GM23248 (cell line): Measurements from ENCODE around the gene CRELD2. TPM values are rescaled to one million over a fixed set of nuclear protein-coding genes. Genes with fewer than 3 reads are reported as not detected.

Experiments used
- DNase-seq: peaks from one replicate; pipeline ENCODE4 v3.0.0-alpha.2; 2015
- H2AFZ ChIP-seq: fragments of 200-600 bp; sonication (generic); 2 replicates; pipeline ENCODE4 v1.6.1; 2016; ENCODE audit warnings: antibody characterized with exemption
- H3F3A ChIP-seq: fragments of 200-600 bp; sonication (generic); 2 replicates; pipeline ENCODE4 v1.6.1; 2016; ENCODE audit warnings: mild to moderate bottlenecking, antibody characterized with exemption, mixed run types; ENCODE audit not compliant: insufficient read depth
- H3K27ac ChIP-seq: fragments of 200-600 bp; sonication (generic); 2 replicates; pipeline ENCODE4 v1.5.1; 2016; ENCODE audit warnings: mild to moderate bottlenecking
- H3K27me3 ChIP-seq: fragments of 200-600 bp; sonication (generic); replicated peaks from 2 replicates; pipeline ENCODE4 v1.6.1; 2016; ENCODE audit warnings: mild to moderate bottlenecking; ENCODE audit not compliant: insufficient read depth
- H3K36me3 ChIP-seq: fragments of 200-600 bp; sonication (generic); 2 replicates; pipeline ENCODE4 v1.6.1; 2016; ENCODE audit warnings: low read depth, mild to moderate bottlenecking
- H3K4me1 ChIP-seq: fragments of 200-600 bp; sonication (generic); 2 replicates; pipeline ENCODE4 v1.6.1; 2016; ENCODE audit warnings: mild to moderate bottlenecking; ENCODE audit not compliant: insufficient read depth
- H3K4me2 ChIP-seq: fragments of 200-600 bp; sonication (generic); one replicate; pipeline ENCODE4 v1.6.1; 2016; ENCODE audit warnings: mild to moderate bottlenecking; ENCODE audit not compliant: unreplicated experiment
- H3K4me3 ChIP-seq: fragments of 200-600 bp; sonication (generic); 2 replicates; pipeline ENCODE4 v1.5.1; 2016; ENCODE audit warnings: mild to moderate bottlenecking
- H3K79me2 ChIP-seq: fragments of 200-600 bp; sonication (generic); 2 replicates; pipeline ENCODE4 v1.6.1; 2016; ENCODE audit warnings: mild to moderate bottlenecking; ENCODE audit not compliant: insufficient read depth
- H3K9ac ChIP-seq: fragments of 200-600 bp; sonication (generic); 2 replicates; pipeline ENCODE4 v1.6.1; 2016; ENCODE audit warnings: mild to moderate bottlenecking
- H3K9me2 ChIP-seq: fragments of 200-600 bp; sonication (generic); 2 replicates; pipeline ENCODE4 v1.6.1; 2016; ENCODE audit warnings: mixed run types, mild to moderate bottlenecking, moderate library complexity; ENCODE audit not compliant: insufficient read depth
- H3K9me3 ChIP-seq: fragments of 200-600 bp; sonication (generic); one replicate; pipeline ENCODE4 v1.6.1; 2017; ENCODE audit warnings: low read depth
- H4K20me1 ChIP-seq: fragments of 200-600 bp; sonication (generic); 2 replicates; pipeline ENCODE4 v1.6.0; 2016; ENCODE audit not compliant: insufficient read depth
- EZH2 ChIP-seq: fragments of 200-600 bp; sonication (generic); IDR thresholded peaks from 2 replicates; pipeline ENCODE4 v1.6.1; 2018; ENCODE audit warnings: antibody characterized with exemption, mild to moderate bottlenecking; ENCODE audit not compliant: insufficient read depth, poor library complexity, severe bottlenecking
- EZH2phosphoT487 ChIP-seq: fragments of 200-600 bp; sonication (generic); IDR thresholded peaks from 2 replicates; pipeline ENCODE4 v1.6.1; 2018; ENCODE audit warnings: antibody characterized with exemption, moderate library complexity, mild to moderate bottlenecking, low read depth; ENCODE audit not compliant: insufficient read depth
- WGBS, 2 experiments: methylation state at CpG; one replicate each; pipeline ENCODE4 v1.1.6; 2015 to 2017; ENCODE audit warnings: low lambda C conversion rate in 2 of 2, low coverage in 1 of 2; ENCODE audit errors: missing lambda C conversion rate in 2 of 2; 5-methylcytosine and 5-hydroxymethylcytosine counted together
- in situ Hi-C: fragments of 300-500 bp; cut with MboI; formaldehyde crosslinking; loops from 2 replicates; pipeline ENCODE4 v1.15.0; 2020
- polyA plus RNA-seq: library from polyadenylated mRNA; unstranded; fragments of >200 nt; fragmentation: Nextera tagmentation; extraction: Ambion mirVana; gene quantifications from 2 replicates; pipeline ENCODE4 v1.2.1, GENCODE V29; 2016
- total RNA-seq: library from RNA; depleted of rRNA; stranded (reverse); fragments of >200 nt; shearing (Covaris generic); gene quantifications from 2 replicates; pipeline ENCODE4 v1.2.3, GENCODE V29; 2014

The CRELD2 gene
- total and polyA plus RNA-seq, 2 experiments from 2014 or later, result 57.1 to 78.4 TPM

DNA sequence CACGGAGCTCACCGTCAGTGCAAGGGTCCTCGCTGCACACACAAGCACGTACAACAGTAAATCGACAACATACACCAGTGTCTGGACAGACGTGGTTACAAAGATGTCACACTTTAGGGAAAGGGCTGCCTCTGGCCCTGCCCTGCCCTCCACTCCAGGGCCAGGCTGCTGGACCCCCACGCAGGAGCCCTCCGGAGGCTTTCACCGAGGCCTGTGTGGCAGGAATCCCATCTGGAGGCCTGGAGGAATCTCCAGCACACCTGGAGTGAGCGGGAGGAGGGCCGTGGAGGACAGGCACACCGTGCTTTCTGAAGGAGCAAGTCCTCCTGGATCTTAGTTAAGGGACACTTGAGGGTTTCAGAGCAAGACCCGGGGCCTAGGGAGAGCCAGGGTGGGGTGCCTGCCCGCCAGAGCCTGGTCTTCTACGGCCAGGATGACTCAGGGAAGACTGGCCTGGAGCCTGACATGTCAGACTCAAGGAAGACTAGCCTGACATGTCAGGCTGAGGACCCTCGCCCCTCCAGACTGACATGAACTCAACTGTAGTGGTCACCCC lies 40.0 kb downstream of the CRELD2 start:
- WGBS, 2 experiments, result 82 to 84% methylated on average over 16 of the region's 16 CpGs
- TF ChIP-seq EZH2phosphoT487 (no peak), EZH2 (no peak)
- Histone ChIP-seq H3K27ac (no peak overlapping the region), H3K4me3 (no peak overlapping the region), H3K9ac (no peak overlapping the region), H3K27me3 (no peaks in the 10 kb centered on the region), H3F3A (no peaks in the 10 kb centered on the region), H3K36me3 (no peaks in the 10 kb centered on the region; the same call in 1 of the 2 replicates), H3K4me2 (no peak overlapping the region), H2AFZ (no peak overlapping the region), H3K79me2 (peaks cover 17% of the 10 kb centered on the region), H3K9me2 (no peaks in the 10 kb centered on the region), H3K4me1 (peaks cover 5% of the 10 kb centered on the region; the same call in 1 of the 2 replicates), H3K9me3 (no peaks in the 10 kb centered on the region), H4K20me1 (no peaks in the 10 kb centered on the region)
- in situ Hi-C loops, result no loop called here
- no peak for DNase-seq

GRCh38 chr22:49958931-49959781 lies 40.7 kb downstream of the CRELD2 start:
- in situ Hi-C loops, result no loop called here
- Histone ChIP-seq H3K4me3 (peak overlapping the region; percentile 73; the same call in 1 of the 2 replicates), H3K36me3 (no peaks in the 10 kb centered on the region; the same call in 1 of the 2 replicates), H2AFZ (no peak overlapping the region; the same call in 1 of the 2 replicates), H3F3A (no peaks in the 10 kb centered on the region), H3K27me3 (no peaks in the 10 kb centered on the region), H3K9me3 (no peaks in the 10 kb centered on the region), H3K79me2 (peaks cover 21% of the 10 kb centered on the region), H3K4me2 (peak overlapping the region; percentile 58), H4K20me1 (no peaks in the 10 kb centered on the region), H3K27ac (no peak overlapping the region), H3K4me1 (peaks cover 5% of the 10 kb centered on the region; the same call in 1 of the 2 replicates), H3K9me2 (no peaks in the 10 kb centered on the region), H3K9ac (peak overlapping the region; percentile 79; the same call in 1 of the 2 replicates)
- no peak for DNase-seq
- TF ChIP-seq EZH2, result no peak
- TF ChIP-seq EZH2phosphoT487, result no peak
- 84% methylated on average over 28 to 29 of the region's 29 CpGs for WGBS, 2 experiments

DNA sequence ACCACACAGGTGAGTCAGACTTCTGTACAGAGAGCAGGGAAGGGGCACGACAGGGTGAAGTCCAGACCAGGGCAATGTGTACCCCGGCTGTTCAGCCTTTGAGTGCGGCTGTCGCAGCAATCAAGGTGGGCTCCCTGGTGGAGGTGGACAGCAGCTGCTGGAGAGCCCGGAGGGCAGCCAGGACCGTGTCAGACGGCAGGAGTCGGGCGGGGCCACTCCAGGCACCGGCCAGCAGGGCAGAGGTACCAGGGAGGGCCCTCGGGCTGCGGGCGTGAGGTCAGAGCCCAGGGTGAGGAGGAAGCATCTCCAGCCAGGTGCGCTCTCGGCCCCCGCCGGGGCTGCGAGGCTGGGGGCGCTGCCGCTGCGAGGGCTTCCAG lies 41.3 kb downstream of the CRELD2 start:
- no peaks in the 10 kb centered on the region for H3K9me2 ChIP-seq
- TF ChIP-seq EZH2 (no peak), EZH2phosphoT487 (no peak)
- H3K4me1 ChIP-seq, result peaks cover 5% of the 10 kb centered on the region; the same call in 1 of the 2 replicates
- no peaks in the 10 kb centered on the region; the same call in 1 of the 2 replicates for H3K36me3 ChIP-seq
- no peaks in the 10 kb centered on the region for H3F3A ChIP-seq
- WGBS, 2 experiments, result 18 to 36% methylated on average over 7 to 20 of the region's 21 CpGs
- peaks cover 21% of the 10 kb centered on the region for H3K79me2 ChIP-seq
- H3K4me3 ChIP-seq, result peak overlapping the region; percentile 73
- peak; percentile 65 for DNase-seq
- no peaks in the 10 kb centered on the region for H4K20me1 ChIP-seq
- in situ Hi-C loops, result no loop called here
- no peaks in the 10 kb centered on the region for H3K9me3 ChIP-seq
- H3K27ac ChIP-seq, result peak overlapping the region; percentile 76
- H3K27me3 ChIP-seq, result no peaks in the 10 kb centered on the region
- H3K4me2 ChIP-seq, result peak overlapping the region; percentile 58
- H3K9ac ChIP-seq, result peak overlapping the region; percentile 79
- H2AFZ ChIP-seq, result peak overlapping the region; percentile 80

- Histone ChIP-seq H4K20me1 (no peaks in the 10 kb centered on the region), H3F3A (no peaks in the 10 kb centered on the region), H3K9me3 (no peaks in the 10 kb centered on the region), H3K9ac (peak within 1 kb of the TSS; percentile 79), H3K4me1 (peaks cover 5% of the 10 kb centered on the region; the same call in 1 of the 2 replicates), H3K27me3 (no peaks in the 10 kb centered on the region), H3K36me3 (no peaks in the 10 kb centered on the region; the same call in 1 of the 2 replicates), H3K27ac (peak within 1 kb of the TSS; percentile 76), H3K79me2 (peaks cover 21% of the 10 kb centered on the region), H3K4me3 (peak within 1 kb of the TSS; percentile 73), H2AFZ (peak within 1 kb of the TSS; percentile 80), H3K4me2 (peak within 1 kb of the TSS; percentile 84), H3K9me2 (no peaks in the 10 kb centered on the region)
- peak; percentile 97 for DNase-seq
- no peak for TF ChIP-seq EZH2
- no peak for TF ChIP-seq EZH2phosphoT487
- 1% methylated on average over 63 to 104 of the region's 137 CpGs for WGBS, 2 experiments
- in situ Hi-C loops, result no loop called here
Measured at GRCh38 chr22:49960159-49961004, 41.9 kb downstream of the CRELD2 start, which contains the start of gene PIM3. Gene PIM3 (plus strand): TSS chr22:49960772. CDS start chr22:49960948, 176 bp downstream.
